GM18526 (cell line): ENCODE results near the gene PFKFB2.

Experiments used
- POLR2A ChIP-seq: IDR thresholded peaks from 3 replicates; pipeline ENCODE4 v1.6.1; 2011; ENCODE audit not compliant: insufficient read length; ENCODE audit errors: extremely low read depth

The PFKFB2 gene

GRCh38 chr1:207052911-207053769, at the start of gene PFKFB2:
TSS of gene PFKFB2 (plus strand) at chr1:207053275. CDS start at chr1:207054718, 1,443 bp downstream.
- peak; percentile 68 for TF ChIP-seq POLR2A

- no peak for TF ChIP-seq POLR2A
These were observed 47.9 kb upstream of the PFKFB2 start for GRCh38 chr1:207004931-207005830.

- no peak for TF ChIP-seq POLR2A
These were observed 47.0 kb upstream of the PFKFB2 start for GRCh38 chr1:207006083-207006482.

- no peak for TF ChIP-seq POLR2A
These were observed 46.2 kb upstream of the PFKFB2 start for GRCh38 chr1:207006914-207007313.

- no peak for TF ChIP-seq POLR2A
These were observed 45.6 kb upstream of the PFKFB2 start for GRCh38 chr1:207007352-207008033.

- no peak for TF ChIP-seq POLR2A
These were observed 43.8 kb upstream of the PFKFB2 start for GRCh38 chr1:207009182-207009850.

GRCh38 chr1:207009945-207010344, 43.1 kb upstream of the PFKFB2 start:
- no peak for TF ChIP-seq POLR2A

GRCh38 chr1:207010726-207011125, 42.3 kb upstream of the PFKFB2 start:
- TF ChIP-seq POLR2A = no peak

- TF ChIP-seq POLR2A = no peak
These were observed 39.6 kb upstream of the PFKFB2 start for GRCh38 chr1:207013321-207014085.

GRCh38 chr1:207014728-207015127, 38.3 kb upstream of the PFKFB2 start:
- TF ChIP-seq POLR2A = no peak

GRCh38 chr1:207015791-207016190, 37.3 kb upstream of the PFKFB2 start:
- no peak for TF ChIP-seq POLR2A

- TF ChIP-seq POLR2A = no peak
These were observed 35.2 kb upstream of the PFKFB2 start for GRCh38 chr1:207017615-207018559.

GRCh38 chr1:207018707-207019106, 34.4 kb upstream of the PFKFB2 start:
- no peak for TF ChIP-seq POLR2A
